Skin epidermis (tissue), 12 donors: ENCODE measurements around the gene HPS3.

Experiments
- H3K27ac ChIP-seq, 21 experiments: fragments of 200-600 bp; sonication (generic) in 11 of 21; one replicate each; pipeline ENCODE4 v1.5.0; 2020; ENCODE audit warnings: mild to moderate bottlenecking in 3 of 21, inconsistent platforms in 2 of 21, moderate library complexity in 2 of 21
- H3K4me3 ChIP-seq, 7 experiments: fragments of 200-600 bp; sonication (generic) in 2 of 7; one replicate each; pipeline ENCODE4 v1.5.0; 2020; ENCODE audit warnings: inconsistent platforms in 2 of 7, mild to moderate bottlenecking in 2 of 7, moderate library complexity in 1 of 7

The HPS3 gene

DNA sequence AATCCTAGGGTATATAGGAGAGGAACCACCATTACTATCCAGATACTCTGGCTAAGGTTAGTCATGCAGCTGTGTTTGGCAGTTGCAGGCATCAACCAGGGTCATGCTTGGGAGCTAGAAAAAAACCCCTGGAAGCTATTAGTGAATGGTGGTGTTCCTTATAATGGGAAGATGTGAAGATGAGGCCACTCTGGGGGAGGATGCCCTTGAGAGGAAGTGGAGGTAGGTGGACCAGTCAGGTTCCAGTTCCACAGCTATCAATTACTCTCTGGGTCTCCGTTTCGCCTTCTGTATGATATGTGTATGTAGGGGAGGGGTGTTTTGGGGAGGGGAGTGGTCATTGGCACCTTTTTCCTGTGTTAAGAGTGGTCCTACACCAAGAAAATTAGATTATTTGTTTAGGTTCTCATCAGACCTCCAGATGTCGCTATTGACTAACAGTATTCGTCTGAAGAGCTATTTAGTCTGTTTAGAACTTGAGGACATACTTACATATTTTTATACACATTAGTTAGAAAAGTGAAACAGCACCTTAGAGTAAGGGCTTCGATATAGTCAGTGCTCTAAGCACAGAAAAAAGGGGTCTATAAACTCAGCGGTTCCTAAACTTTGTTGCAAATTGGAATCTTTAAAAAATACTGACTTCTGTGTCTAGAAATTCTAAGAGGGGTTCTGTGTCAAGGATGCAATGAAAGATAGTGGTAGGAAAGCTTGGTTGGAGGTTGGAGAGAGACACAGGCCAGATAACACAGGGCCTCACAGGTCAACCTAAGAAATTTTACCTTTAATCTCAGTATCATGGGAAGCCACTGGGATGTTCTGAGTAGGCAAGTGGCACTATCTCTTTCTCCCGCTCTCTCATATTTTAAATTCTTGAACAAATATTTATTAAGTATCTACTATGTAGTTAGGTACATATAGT, 9.1 kb upstream of the HPS3 start:
- H3K27ac ChIP-seq: no peak overlapping the region
- no peak overlapping the region for H3K4me3 ChIP-seq

DNA sequence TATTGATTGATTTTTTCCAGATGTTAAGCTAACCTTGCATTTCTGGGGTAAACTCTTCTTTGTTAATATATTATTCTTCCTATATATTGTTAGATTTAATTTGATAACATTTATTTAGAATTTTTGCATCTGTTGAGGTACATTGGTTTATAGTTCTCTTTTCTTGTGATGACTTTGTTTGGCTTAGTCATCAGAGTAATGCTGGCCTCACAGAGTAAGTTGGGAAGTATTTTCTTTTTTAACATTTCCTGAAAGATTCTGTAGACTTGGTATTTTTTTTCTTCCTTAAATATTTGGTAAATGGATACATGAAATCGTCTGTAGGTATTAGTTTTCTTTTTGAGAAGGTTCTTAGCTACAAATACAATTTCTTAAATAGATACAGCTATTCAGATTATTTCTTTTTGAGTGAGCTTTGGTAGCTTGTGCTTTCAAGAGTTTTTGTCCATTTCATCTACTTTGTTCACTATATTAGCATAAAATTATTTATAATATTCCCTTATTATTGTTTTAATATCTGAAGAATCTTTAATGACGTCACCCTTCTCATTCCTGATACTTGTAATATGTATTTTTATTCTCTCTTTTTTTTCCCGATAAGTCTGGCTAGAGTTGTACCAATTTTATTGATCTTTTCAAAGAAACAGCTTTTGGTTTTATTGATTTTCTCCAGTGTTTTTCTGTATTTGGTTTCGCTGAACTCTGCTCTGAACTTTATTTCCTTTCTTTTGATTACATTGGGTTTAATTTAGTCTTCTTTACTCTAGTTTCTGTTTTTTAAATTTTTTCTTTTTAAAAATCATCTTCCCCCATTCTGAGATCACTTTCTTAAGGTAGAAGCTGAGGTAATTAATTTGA, 6.5 kb upstream of the HPS3 start:
- H3K27ac ChIP-seq: no peak overlapping the region
- H3K4me3 ChIP-seq: no peak overlapping the region

DNA sequence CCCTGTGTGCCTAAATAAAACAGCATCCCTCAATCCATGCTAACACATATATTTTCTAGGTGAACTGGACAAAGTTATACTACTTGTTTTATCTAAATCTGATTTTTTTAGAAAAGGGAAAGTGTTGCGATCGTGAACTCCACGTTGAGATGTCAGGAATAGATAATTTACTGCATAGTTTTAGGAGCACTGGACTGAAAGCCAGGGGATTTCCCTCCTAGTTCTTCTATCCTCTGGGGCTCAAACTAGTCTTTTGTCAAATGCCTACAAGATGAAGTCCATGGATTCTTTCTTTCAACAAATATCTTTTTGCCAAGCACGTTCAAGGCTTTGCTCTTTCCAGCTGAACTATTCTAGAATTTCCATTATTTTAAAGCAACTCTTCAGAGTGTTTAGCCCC, 617 bp upstream of the HPS3 start:
- peak overlapping the region in 18 of 21 experiments; percentile 68 to 90 (median 84) for H3K27ac ChIP-seq
- H3K4me3 ChIP-seq: peak overlapping the region; percentile 68 to 97 (median 85)

DNA sequence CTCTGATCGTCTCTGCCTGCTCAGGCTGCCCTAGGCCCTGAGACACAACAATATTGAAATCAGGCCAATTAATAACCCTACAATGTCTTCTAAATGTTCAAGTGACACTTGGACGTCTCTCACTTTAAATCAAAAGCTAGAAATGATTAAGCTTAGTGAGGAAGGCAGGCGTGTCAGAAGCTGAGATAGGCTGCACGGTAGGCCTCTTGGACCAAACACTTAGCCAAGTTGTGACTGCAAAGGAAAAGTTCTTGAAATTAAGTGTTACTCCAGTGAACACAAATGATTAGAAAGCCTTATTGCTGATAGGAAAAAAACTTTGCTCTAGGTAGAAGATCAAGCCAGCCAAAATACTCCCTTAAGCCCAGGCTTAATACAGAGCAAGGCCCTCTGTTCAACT, 2.2 kb downstream of the HPS3 start:
- Histone ChIP-seq H3K4me3 (no peak overlapping the region), H3K27ac (peak overlapping the region in 4 of 21 experiments; percentile 4 to 54 (median 18))

DNA sequence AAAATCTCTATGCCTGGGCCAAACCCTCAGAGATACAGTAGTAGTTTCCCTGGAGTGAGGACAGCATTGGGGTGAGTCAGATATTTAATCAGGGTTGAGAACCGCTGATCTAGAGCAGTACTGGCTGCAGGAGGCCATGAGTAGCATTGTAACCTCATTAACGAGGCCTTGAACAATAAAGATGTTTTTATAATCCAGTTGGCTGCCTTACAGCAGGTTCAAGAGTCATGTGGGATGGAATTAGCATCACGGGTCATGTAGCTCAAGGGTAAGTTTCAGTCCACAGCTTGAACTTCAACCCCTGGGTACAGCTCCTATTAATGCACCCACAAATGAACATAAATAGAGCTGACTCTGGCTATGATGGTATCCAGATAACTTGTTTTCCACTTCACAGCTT, 5.1 kb downstream of the HPS3 start:
- Histone ChIP-seq H3K27ac (no peak overlapping the region), H3K4me3 (no peak overlapping the region)

DNA sequence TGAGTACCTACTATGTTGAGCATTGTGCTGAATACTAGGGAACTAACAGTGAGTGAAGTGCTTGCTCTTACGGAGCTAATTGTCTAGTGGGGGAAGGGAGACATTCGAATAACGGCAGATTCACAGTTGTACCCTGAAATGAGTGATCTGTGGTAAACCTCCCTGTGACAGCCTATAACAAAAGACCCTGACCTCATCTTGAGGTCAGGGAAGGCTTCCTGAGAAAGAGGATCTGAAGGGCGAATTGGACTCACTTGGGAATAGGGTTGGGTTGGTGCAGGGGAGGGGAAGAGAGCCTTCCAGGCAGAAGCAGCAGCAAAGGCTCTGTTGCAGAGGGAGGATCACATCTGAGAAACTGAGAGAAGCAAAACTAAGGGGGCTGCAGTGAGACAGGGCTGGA, 13.2 kb downstream of the HPS3 start:
- Histone ChIP-seq H3K27ac (no peak overlapping the region), H3K4me3 (no peak overlapping the region)

DNA sequence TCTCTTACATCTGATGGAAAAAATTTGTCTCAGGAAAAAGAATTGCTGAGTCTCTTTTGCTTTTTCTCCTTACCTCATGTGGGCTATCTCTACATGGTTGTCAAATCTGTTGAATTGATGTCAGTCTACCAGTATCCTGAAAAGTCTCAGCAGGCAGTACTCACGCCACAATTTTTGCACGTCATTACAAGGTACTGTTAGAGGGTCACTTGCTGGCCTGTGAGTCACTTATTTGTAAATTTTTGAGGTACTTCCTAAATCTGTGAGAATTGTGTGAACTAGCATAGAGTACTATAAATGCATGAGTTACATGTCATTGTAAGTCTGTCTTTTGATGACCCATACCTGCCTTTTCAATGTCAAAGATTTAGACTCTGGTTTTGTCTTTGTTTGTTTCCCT, 15.9 kb downstream of the HPS3 start:
- Histone ChIP-seq H3K27ac (peak overlapping the region in 7 of 21 experiments; percentile 11 to 75 (median 42)), H3K4me3 (no peak overlapping the region)

DNA sequence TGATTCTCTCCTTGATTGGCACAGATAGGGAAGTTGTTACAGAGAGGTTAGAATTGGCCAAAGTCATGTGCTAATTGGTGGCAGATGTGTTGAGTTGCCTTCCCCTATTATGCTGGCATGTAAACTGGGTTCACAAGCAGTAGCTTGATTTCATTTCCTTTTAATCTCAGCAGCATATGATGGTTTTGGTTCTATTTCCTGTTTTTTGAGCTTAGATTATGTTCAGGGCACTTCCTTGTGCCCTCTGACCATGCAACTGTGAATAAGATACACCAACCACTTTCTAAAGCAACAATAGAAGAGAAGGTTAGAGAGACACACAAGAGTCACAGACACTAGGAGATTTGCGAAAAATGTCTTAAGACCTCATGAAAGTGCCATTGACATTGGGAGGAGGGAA, 16.5 kb downstream of the HPS3 start:
- Histone ChIP-seq H3K27ac (peak overlapping the region in 11 of 21 experiments; percentile 10 to 75 (median 48)), H3K4me3 (no peak overlapping the region)

DNA sequence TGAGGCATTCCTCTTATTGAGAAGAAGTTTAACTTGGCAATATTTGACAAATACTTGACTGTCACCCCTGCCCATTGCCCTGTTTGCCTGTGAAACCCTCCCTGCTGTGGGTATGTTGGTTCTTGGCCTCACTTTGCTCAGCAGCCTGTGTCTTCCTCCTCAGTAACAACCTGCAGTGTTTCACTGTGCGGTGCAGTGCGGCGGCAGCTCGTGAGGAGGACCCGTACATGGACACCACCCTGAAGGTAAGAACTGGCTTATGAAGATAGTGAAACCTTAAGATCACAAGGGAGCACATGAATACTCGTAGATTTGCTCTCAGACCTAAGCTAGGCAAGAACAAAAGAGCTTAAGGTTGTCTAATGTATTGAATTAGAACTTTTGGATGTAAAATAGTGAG, 21.0 kb downstream of the HPS3 start:
- Histone ChIP-seq H3K27ac (no peak overlapping the region), H3K4me3 (no peak overlapping the region)

DNA sequence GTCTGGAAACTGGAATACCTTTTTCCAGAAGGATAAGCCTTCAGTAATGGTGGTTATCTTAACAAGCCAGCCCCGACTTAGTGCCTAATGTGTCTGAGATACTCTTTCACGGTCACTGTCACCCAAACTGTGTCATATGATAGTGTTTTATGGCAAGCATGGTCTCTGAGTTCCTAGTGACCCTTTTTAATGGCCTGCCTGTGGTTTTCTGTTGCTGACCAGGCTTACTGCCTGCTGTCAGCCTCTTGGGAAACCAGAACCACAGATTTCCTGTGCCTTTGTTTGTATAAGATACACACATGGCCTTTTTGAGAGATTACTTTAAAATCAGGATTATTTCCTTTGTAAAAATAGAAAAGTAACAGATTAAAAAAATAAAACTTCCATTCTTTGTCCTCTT, 22.4 kb downstream of the HPS3 start:
- H3K4me3 ChIP-seq: no peak overlapping the region
- peak overlapping the region in 1 of 21 experiments; percentile 25 for H3K27ac ChIP-seq

DNA sequence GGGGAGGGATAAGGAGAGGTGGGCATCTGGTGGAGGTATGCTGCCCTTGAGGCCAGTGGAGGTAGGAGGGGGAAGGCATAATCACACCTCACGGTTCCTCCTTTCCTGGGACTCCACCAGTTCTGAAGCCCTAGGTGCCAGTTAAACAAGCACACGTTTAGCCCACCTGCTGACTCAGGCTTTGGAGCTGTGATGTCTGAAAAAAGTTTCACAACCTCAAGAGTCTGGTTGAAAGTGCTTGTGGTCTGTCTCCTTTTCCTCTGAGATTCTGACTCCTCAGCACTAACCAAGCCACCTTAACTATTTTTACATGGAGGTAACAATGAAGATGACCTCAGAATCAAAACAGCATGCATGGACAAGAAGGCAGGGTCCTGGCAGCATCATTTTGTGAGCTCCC, 23.0 kb downstream of the HPS3 start:
- Histone ChIP-seq H3K4me3 (no peak overlapping the region), H3K27ac (peak overlapping the region in 2 of 21 experiments; percentile 17 to 25)

DNA sequence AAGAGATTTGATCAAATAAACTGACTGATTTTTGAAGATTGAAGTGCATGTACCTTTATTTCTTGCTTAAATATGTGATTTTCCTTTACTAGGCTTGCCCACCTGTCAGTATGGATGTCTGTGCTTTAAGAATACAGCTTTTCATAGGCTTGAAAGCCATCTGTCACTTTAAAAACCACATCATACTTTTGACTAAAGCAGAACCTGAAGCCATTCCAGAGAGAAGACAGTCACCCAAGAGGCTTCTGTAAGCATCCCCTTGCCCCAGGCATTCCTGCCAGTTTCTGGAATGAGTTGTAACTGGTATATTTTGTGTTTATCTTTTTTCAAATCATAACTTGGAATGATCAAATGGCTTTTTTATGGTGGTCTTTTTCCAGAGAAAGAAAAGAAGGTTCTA, 24.0 kb downstream of the HPS3 start:
- Histone ChIP-seq H3K4me3 (no peak overlapping the region), H3K27ac (peak overlapping the region in 1 of 21 experiments; percentile 42)

DNA sequence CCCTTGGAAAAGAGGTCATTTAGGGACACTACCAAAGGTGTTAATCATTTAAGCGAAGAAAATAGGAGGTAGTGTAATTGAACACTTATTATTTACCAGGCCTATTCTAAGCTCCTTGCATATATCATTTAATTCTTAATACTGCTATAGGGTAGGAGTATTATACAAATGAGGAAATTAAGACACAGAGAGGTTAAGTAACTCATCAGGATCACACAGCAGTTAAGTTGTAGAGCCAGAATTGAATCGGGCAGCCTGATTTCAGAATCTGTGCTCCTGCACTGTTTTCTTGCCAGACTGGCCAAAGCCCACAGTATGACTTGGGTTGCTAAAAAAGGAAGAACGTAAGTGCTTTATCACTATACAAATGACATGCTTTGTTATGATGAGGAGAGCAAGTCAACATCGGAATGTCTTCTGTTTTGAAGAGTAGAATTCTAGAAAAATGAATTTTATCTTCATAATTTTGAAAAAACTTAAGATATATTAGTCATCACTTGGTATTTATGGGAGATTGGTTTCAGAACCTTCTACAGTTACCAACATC, 31.4 kb downstream of the HPS3 start:
- no peak overlapping the region for H3K4me3 ChIP-seq
- H3K27ac ChIP-seq: no peak overlapping the region

DNA sequence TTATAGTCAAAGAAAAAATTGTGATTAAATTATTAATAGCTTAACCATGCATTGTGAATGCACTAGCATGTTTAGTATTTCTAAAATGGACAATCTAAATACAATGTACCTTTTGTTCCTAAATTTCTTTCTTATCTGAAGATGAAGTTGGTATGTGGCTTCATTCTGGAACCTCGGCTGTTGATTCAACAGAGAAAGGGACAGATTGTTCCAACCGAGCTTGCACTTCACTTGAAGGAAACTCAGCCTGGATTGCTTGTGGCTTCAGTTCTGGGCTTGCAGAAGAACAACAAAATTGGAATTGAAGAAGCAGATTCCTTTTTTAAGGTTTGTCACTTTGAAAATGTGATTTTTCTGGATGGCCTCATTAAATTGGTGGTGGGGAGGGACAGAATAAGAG, 32.6 kb downstream of the HPS3 start:
- Histone ChIP-seq H3K27ac (no peak overlapping the region), H3K4me3 (no peak overlapping the region)

DNA sequence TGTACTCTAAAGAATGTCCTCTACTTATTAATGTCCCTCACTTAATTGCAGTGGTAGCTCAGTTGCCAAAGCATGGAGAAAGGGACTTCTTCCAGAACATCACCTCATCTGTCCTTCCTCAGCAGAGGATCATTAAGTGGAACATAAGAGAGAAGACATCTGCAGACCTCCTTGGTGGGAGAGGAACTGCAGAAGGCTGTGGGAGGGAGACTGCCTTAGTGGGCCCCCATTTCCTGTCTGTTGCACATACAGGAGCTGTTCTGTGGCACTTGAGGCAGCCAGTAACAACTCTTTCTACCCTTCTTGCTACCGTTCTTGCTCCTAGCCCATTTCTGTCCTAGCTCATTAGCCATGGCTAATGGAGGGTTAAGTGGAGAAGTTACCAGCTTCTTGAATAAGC, 33.6 kb downstream of the HPS3 start:
- no peak overlapping the region for H3K27ac ChIP-seq
- no peak overlapping the region for H3K4me3 ChIP-seq

DNA sequence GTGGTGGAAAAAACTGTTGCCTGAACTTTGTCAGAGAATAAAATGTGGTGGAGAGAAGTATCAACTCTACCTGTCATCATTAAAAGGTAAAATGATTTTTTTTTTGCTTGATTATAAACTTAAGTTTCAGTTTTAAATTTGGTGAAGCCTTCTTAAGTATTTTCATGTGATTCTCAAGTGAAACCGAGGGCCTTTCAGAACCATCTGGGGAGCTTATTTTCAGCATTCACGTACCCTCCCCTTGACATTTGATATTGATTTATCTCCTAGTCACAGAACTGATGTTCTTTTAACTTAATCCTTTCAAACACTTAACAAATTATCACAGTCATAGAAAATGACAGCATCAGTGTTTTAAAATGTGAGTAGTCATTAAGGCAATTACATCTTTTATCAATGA, 38.5 kb downstream of the HPS3 start:
- H3K4me3 ChIP-seq: no peak overlapping the region
- no peak overlapping the region for H3K27ac ChIP-seq

DNA sequence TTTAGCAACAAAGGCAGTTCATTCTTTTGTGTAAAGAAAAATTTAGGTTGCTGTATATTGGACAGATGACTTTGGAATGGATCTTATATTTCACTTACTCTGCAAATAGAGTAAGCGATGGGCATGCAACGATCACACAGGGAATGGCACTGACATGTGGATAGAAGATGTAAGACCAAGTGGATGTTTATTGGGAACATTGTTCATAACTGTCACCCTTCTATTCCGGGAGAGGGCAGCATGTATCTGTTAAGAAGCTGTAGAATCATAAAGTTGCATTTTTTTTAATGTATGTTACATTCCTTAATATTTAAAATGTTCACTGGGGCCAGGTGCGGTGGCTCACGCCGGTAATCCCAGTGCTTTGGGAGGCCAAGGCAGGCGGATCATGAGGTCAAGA, 41.2 kb downstream of the HPS3 start:
- no peak overlapping the region for H3K4me3 ChIP-seq
- H3K27ac ChIP-seq: no peak overlapping the region

DNA sequence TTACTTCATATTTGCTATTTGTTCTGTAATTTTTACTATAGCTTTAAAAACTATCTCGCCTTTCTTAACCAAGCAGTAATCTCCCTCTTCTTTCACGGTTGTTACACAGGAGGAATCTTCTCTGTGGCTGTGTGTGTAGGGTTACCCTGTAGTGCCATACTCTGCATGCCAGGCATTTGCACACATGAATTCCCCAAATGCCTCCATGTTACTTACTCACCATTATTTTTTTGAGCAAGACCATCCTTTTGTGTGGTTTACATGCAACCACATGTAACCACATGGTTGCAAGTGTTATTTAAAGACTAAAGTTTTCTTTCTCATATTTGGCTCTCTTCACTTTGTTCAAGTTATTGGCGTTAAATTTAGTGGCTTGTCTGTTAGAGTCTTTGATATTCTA, 45.5 kb downstream of the HPS3 start:
- Histone ChIP-seq H3K4me3 (no peak overlapping the region), H3K27ac (no peak overlapping the region)

DNA sequence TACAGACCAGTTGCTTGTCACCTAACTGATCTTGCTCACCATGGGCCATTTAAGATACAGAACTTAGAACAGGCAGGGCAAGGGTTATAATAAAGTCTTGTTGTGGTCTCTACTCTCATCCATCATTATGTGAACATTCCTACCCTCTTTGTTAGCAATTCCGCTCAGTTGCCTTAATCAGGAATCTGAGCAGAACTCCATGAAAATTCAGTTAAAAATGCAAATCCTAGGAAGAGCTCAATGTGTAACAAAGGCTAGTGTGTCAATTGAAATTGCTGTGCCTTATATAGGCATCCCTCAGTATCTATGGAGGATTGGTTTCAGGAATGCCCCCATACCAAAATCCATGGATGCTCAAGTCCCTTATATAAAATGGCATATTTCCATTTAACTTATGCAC, 47.7 kb downstream of the HPS3 start:
- no peak overlapping the region for H3K4me3 ChIP-seq

DNA sequence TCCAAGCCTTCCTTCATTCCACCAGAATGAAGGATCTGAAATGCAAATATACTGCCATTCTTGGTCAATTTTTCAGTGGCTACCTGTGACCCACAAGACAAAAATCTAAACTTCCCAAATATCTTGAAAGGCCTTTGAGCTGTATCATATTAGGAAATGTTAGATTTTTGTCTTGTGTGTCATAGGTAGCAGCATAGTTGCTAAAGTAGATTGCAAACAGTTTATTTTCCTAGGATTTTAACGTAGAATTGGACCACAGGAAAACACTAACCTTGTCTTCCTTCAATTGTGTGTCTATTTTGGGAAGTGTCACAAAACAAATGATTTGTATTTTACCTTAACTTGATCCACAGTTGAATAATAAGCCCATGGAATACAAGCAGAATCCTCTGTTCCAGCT, 49.8 kb downstream of the HPS3 start:
- no peak overlapping the region for H3K4me3 ChIP-seq
- H3K27ac ChIP-seq: peak overlapping the region in 6 of 21 experiments; percentile 5 to 67 (median 30)

More for the DNA sequence above, 47.7 kb downstream of the HPS3 start:
- H3K27ac ChIP-seq: no peak overlapping the region
